Measurements from ENCODE around the gene PRM2. TPM values are rescaled to one million over a fixed set of nuclear protein-coding genes. Genes with fewer than 3 reads are reported as not detected.

Gene PRM2
- total and polyA plus RNA-seq, 2 experiments from 2014 or later: not detected

- TF ChIP-seq NANOG (IDR thresholded peaks at IDR 0.05; ENCODE audit: borderline replicate concordance) (no peak), ZNF114 (CRISPR knock-in tag; IDR thresholded peaks at IDR 0.05) (no peak), ZNF462 (CRISPR knock-in tag; IDR thresholded peaks at IDR 0.05) (no peak), CTCF (conservative IDR thresholded peaks at IDR 0.05; ENCODE audit: low read depth in 2 of 2) (no peak)
These were observed 12.0 kb downstream of the PRM2 start (continued) for GRCh38 chr16:11264155-11264832.

GRCh38 chr16:11263737-11264136 is 12.5 kb downstream of the PRM2 start:
- ATAC-seq (no peak), DNase-seq (ENCODE audit: low spot score) (no peak)
- H3K9me3 Mint-ChIP-seq: no peaks in the 10 kb centered on the region; the same call in 2 of the 3 replicates
- H3K9me2 ChIP-seq (ENCODE audit: insufficient read depth): peaks cover 3% of the 10 kb centered on the region; the same call in 1 of the 2 replicates
- no peak overlapping the region for H2AFZ ChIP-seq
- no peaks in the 10 kb centered on the region; the same call in 1 of the 2 replicates for H3K4me1 ChIP-seq (ENCODE audit: insufficient read depth)
- H3K27me3 ChIP-seq (ENCODE audit: insufficient read depth): no peaks in the 10 kb centered on the region
- no peak overlapping the region for H3K27ac Mint-ChIP-seq
- no peaks in the 10 kb centered on the region for H4K20me1 ChIP-seq (replicated peaks; ENCODE audit: insufficient read depth)
- H3K4me3 ChIP-seq: no peak overlapping the region
- H3K27me3 Mint-ChIP-seq (ENCODE audit: insufficient read depth, low read depth, poor library complexity): peaks cover 11% of the 10 kb centered on the region
- H3F3A ChIP-seq (replicated peaks; ENCODE audit: low read depth): peaks cover 6% of the 10 kb centered on the region
- no peak overlapping the region for H3K27ac ChIP-seq (ENCODE audit: low read depth)
- no peaks in the 10 kb centered on the region for H3K36me3 Mint-ChIP-seq (ENCODE audit: low read depth)
- H3K4me1 Mint-ChIP-seq: peaks cover 4% of the 10 kb centered on the region
- H3K4me2 ChIP-seq: no peak overlapping the region
- H3K79me2 ChIP-seq (replicated peaks; ENCODE audit: insufficient read depth): no peaks in the 10 kb centered on the region
- no peaks in the 10 kb centered on the region for H3K36me3 ChIP-seq (ENCODE audit: insufficient read depth)
- H3K4me3 Mint-ChIP-seq: no peak overlapping the region
- TF ChIP-seq JUNB (IDR thresholded peaks at IDR 0.05; ENCODE audit: unreplicated experiment): no peak
- TF ChIP-seq NANOG (IDR thresholded peaks at IDR 0.05; ENCODE audit: borderline replicate concordance): no peak
- no peak for TF ChIP-seq EZH2 (IDR thresholded peaks at IDR 0.05; ENCODE audit: low read depth, unreplicated experiment)
- no peak for TF ChIP-seq STAT1 (IDR thresholded peaks at IDR 0.05; ENCODE audit: unreplicated experiment)
- TF ChIP-seq REST (IDR thresholded peaks at IDR 0.05; ENCODE audit: unreplicated experiment): no peak
- TF ChIP-seq CREB1 (CRISPR knock-in tag; IDR thresholded peaks at IDR 0.05; ENCODE audit: low read depth): no peak
